K562 (cell line): ENCODE measurements around the gene GBP7. TPM values are rescaled to one million over a fixed set of nuclear protein-coding genes. Genes with fewer than 3 reads are reported as not detected.
A peak's percentile ranks its signal among the peaks of the same experiment; 100 is the strongest.

Source experiments
- ATAC-seq: fragments of 200-7000 bp; cut with Tn5 transposase; 3 replicates; pipeline ENCODE4 v1.9.1; 2020; ENCODE audit warnings: moderate library complexity
- BruUV-seq: library from RNA; stranded (reverse); fragments of 400-500 nt; replicated peaks from 2 replicates; lab custom pipeline; 2021; lab: Mats Ljungman, UMichigan
- CTCF ChIA-PET: fragments of 300-600 bp; formaldehyde crosslinking; extraction: SDS; loops from one replicate; lab custom pipeline; 2021; ENCODE audit warnings: low intra/inter-chr PET ratio; lab: Yijun Ruan, JAX
- POLR2A ChIA-PET: fragments of 300-600, 350-650 bp; sonication (Branson Sonifier 250); formaldehyde crosslinking; extraction: SDS; loops from one replicate; lab custom pipeline; 2021; ENCODE audit warnings: antibody characterized with exemption, inconsistent platforms; lab: Yijun Ruan, JAX
- DNase-seq, 4 experiments: peaks; one replicate each; pipeline versions ENCODE4 v3.0.0 to v3.0.0-alpha.2; 2011 to 2018; ENCODE audit warnings: low spot score in 3 of 4, mixed read lengths in 3 of 4; ENCODE audit errors: extremely low read depth in 1 of 4
- FAIRE-seq: peaks from 2 replicates; lab custom pipeline; 2011; peaks lifted over from hg19 to GRCh38; lab: Jason Lieb, UNC
- H2AFZ ChIP-seq: 2 replicates; pipeline ENCODE4 v1.6.0; 2011; ENCODE audit warnings: low read depth, low read length, control low read depth, inconsistent platforms
- H3K27ac ChIP-seq: fragments of 200-600 bp; 3 replicates; pipeline ENCODE4 v1.8.0; 2011; ENCODE audit warnings: low read depth, mild to moderate bottlenecking, control low read depth, inconsistent platforms, low read length, moderate library complexity, mixed read lengths; ENCODE audit errors: extremely low read depth
- H3K27me3 ChIP-seq, 2 experiments: fragments of 300-600 bp in 1 of 2; 2 replicates in 1 of 2; 3 replicates in 1 of 2; pipeline versions ENCODE4 v1.6.0 to v1.8.0; 2011; ENCODE audit warnings: inconsistent platforms in 2 of 2, low read length in 2 of 2, mild to moderate bottlenecking in 1 of 2, mixed read lengths in 1 of 2, moderate library complexity in 1 of 2; ENCODE audit not compliant: control insufficient read depth in 2 of 2, insufficient read depth in 2 of 2
- H3K36me3 ChIP-seq: fragments of 300-600 bp; 3 replicates; pipeline ENCODE4 v1.8.0; 2011; ENCODE audit warnings: mild to moderate bottlenecking, low read length, inconsistent platforms; ENCODE audit not compliant: control insufficient read depth, insufficient read depth
- H3K4me1 ChIP-seq, 2 experiments: fragments of 200-600 bp in 1 of 2; replicated peaks in 1 of 2; 2 replicates in 1 of 2; 3 replicates in 1 of 2; pipeline versions ENCODE4 v1.5.1 to v1.8.0; 2011; ENCODE audit warnings: inconsistent platforms in 2 of 2, low read length in 2 of 2, mild to moderate bottlenecking in 1 of 2, mixed read lengths in 1 of 2, moderate library complexity in 1 of 2; ENCODE audit not compliant: control insufficient read depth in 2 of 2, insufficient read depth in 2 of 2
- H3K4me2 ChIP-seq: 2 replicates; pipeline ENCODE4 v1.6.1; 2011; ENCODE audit warnings: low read length, control low read depth, inconsistent platforms, mixed read lengths; ENCODE audit not compliant: insufficient read depth
- H3K4me3 ChIP-seq: fragments of 200-600 bp; sonication (generic), shearing (Covaris generic); 2 replicates; pipeline ENCODE4 v1.5.1; 2016; ENCODE audit warnings: control low read depth, inconsistent platforms
- H3K79me2 ChIP-seq: fragments of 200-600 bp; 3 replicates; pipeline ENCODE4 v1.8.0; 2011; ENCODE audit warnings: low read length, inconsistent platforms; ENCODE audit not compliant: control insufficient read depth, insufficient read depth
- H3K9ac ChIP-seq, 2 experiments: 2 replicates each; pipeline versions ENCODE4 v1.6.0 to v1.6.1; 2011; ENCODE audit warnings: low read depth in 2 of 2, low read length in 2 of 2, control low read depth in 1 of 2, inconsistent platforms in 1 of 2, mild to moderate bottlenecking in 1 of 2, mixed read lengths in 1 of 2; ENCODE audit not compliant: insufficient read depth in 1 of 2
- H3K9me1 ChIP-seq: one replicate; pipeline ENCODE4 v1.6.0; 2011; ENCODE audit warnings: inconsistent platforms, mild to moderate bottlenecking, low read length, moderate library complexity; ENCODE audit not compliant: control insufficient read depth, insufficient read depth
- H3K9me3 ChIP-seq: replicated peaks from 2 replicates; pipeline ENCODE4 v1.5.1; 2011; ENCODE audit warnings: low read depth, low read length, inconsistent platforms; ENCODE audit not compliant: control insufficient read depth, insufficient read depth
- H4K20me1 ChIP-seq: replicated peaks from 2 replicates; pipeline ENCODE4 v1.6.1; 2011; ENCODE audit warnings: low read length, inconsistent platforms, mixed read lengths; ENCODE audit not compliant: control insufficient read depth, insufficient read depth
- ARID1B ChIP-seq: fragments of 450-650 bp; IDR thresholded peaks from 2 replicates; pipeline ENCODE4 v1.6.1; 2016; ENCODE audit warnings: antibody characterized with exemption, mild to moderate bottlenecking, inconsistent platforms
- CEBPB ChIP-seq: fragments of 450-650 bp; IDR thresholded peaks from 2 replicates; pipeline ENCODE4 v1.6.1; 2016; ENCODE audit warnings: missing genetic modification characterization, missing compliant biosample characterization
- CEBPG ChIP-seq, 3 experiments: fragments of 200-800 bp in 1 of 3; sonication (Bioruptor generic) in 1 of 3; sonication (generic) in 1 of 3; formaldehyde crosslinking in 1 of 3; IDR thresholded peaks in 2 of 3; conservative IDR thresholded peaks in 1 of 3; 2 replicates each; pipeline versions ENCODE4 v1.6.1 to v1.8.0; 2016 to 2022; ENCODE audit warnings: missing compliant biosample characterization in 2 of 3, missing genetic modification characterization in 2 of 3, mild to moderate bottlenecking in 1 of 3, missing genetic modification reagents in 1 of 3
- E2F6 ChIP-seq, 2 experiments: IDR thresholded peaks; 2 replicates each; pipeline ENCODE4 v1.6.1; 2011; ENCODE audit warnings: borderline replicate concordance in 1 of 2, control low read depth in 1 of 2, low read depth in 1 of 2, low read length in 1 of 2, mild to moderate bottlenecking in 1 of 2, mixed read lengths in 1 of 2, moderate library complexity in 1 of 2; ENCODE audit not compliant: insufficient read depth in 1 of 2, insufficient read length in 1 of 2, poor library complexity in 1 of 2, severe bottlenecking in 1 of 2; ENCODE audit errors: extremely low read depth in 1 of 2
- FOXA3 ChIP-seq, 2 experiments: fragments of 450-650 bp in 1 of 2; sonication (generic) in 1 of 2; formaldehyde crosslinking; IDR thresholded peaks in 1 of 2; conservative IDR thresholded peaks in 1 of 2; 2 replicates each; pipeline versions ENCODE4 v1.4.0 to v1.8.0; 2020 to 2022; ENCODE audit warnings: mild to moderate bottlenecking in 2 of 2, missing genetic modification reagents in 1 of 2
- MAZ ChIP-seq, 2 experiments: fragments of 450-650 bp in 1 of 2; sonication (generic) in 1 of 2; formaldehyde crosslinking; IDR thresholded peaks in 1 of 2; conservative IDR thresholded peaks in 1 of 2; 2 replicates each; pipeline versions ENCODE4 v1.4.0 to v1.5.0; 2020; ENCODE audit warnings: mild to moderate bottlenecking in 1 of 2, missing genetic modification reagents in 1 of 2
- STAT5B ChIP-seq: fragments of 250-450 bp; sonication (Bioruptor Pico); IDR thresholded peaks from 2 replicates; pipeline ENCODE4 v1.8.0; 2021; ENCODE audit warnings: mild to moderate bottlenecking, inconsistent platforms
- ZFX ChIP-seq: sonication (generic); formaldehyde crosslinking; IDR thresholded peaks from 2 replicates; pipeline ENCODE4 v1.8.0; 2022; ENCODE audit warnings: mild to moderate bottlenecking, missing genetic modification reagents, moderate library complexity
- WGBS: fragments of 100-300 bp; shearing (Covaris generic); methylation state at CpG from one replicate; pipeline ENCODE4 v1.1.6; 2016; ENCODE audit warnings: low coverage, mixed read lengths; ENCODE audit not compliant: insufficient coverage; ENCODE audit errors: missing lambda C conversion rate; 5-methylcytosine and 5-hydroxymethylcytosine counted together
- in situ Hi-C: fragments of 300-500 bp; cut with MboI; formaldehyde crosslinking; loops from 4 replicates; pipeline ENCODE4 v1.15.0; 2018; ENCODE audit warnings: inconsistent platforms, mixed read lengths
- intact Hi-C: fragments of 100-400 bp; cut with micrococcal nuclease; formaldehyde crosslinking; loops from 2 replicates; pipeline ENCODE4 v1.14.2; 2022
- polyA plus RNA-seq, 8 experiments: library from polyadenylated mRNA; depleted of rRNA in 4 of 8; stranded (reverse) in 5 of 8; unstranded in 3 of 8; fragments of >200 nt; fragmentation: Nextera tagmentation in 2 of 8; fragmentation: Illumina TruSeq in 1 of 8; extraction: Ambion mirVana in 2 of 8; extraction: Trizol in 1 of 8; gene quantifications; 2 replicates each; pipeline versions ENCODE4 v1.2.1 to v1.2.3, GENCODE V29; 2011 to 2014; ENCODE audit warnings: inconsistent platforms in 1 of 8, missing spikeins in 1 of 8
- total RNA-seq, 7 experiments: library from RNA; depleted of rRNA in 6 of 7; stranded (reverse); fragments of >200 nt in 6 of 7; fragmentation: Illumina TruSeq in 2 of 7; extraction: Trizol in 2 of 7; gene quantifications; 2 replicates each; pipeline versions ENCODE4 v1.2.1 to v1.2.3, GENCODE V29; 2011 to 2021; ENCODE audit warnings: low replicate concordance in 1 of 7

The GBP7 gene
- total and polyA plus RNA-seq, 9 of the 15 experiments (the other 6 are each of a cell fraction or from before 2014, with no cell fraction given): 0.03 TPM; not detected in 8

- no peak for TF ChIP-seq ARID1B
- TF ChIP-seq CEBPB (tag): peak; percentile 17; the same call in 1 of the 2 replicates
- peak in 1 of 2 experiments; percentile 49; a peak in 1 of 4 replicates for TF ChIP-seq MAZ (CRISPR knock-in tag; conservative IDR thresholded peaks at IDR 0.05 in 1 of 2, IDR thresholded peaks at IDR 0.05 in 1 of 2)
- TF ChIP-seq STAT5B (CRISPR knock-in tag): no peak
- TF ChIP-seq FOXA3 (CRISPR knock-in tag; conservative IDR thresholded peaks at IDR 0.05 in 1 of 2, IDR thresholded peaks at IDR 0.05 in 1 of 2): 0 out of 4 replicates have a peak, but pooled peaks of 1 of the 2 experiments have one; percentile 46
Observed at GRCh38 chr1:89088572-89088971, 87.2 kb downstream of the GBP7 start (continued).

- no peaks in the 10 kb centered on the region for H3K36me3 ChIP-seq
- in situ Hi-C loops: no loop called here
- ATAC-seq (no peak), FAIRE-seq (no peak), DNase-seq (no peak)
- no peaks in the 10 kb centered on the region for H3K9me1 ChIP-seq
- no peaks in the 10 kb centered on the region for H3K9me3 ChIP-seq
- no peaks in the 10 kb centered on the region for H4K20me1 ChIP-seq
- no TSS peak for BruUV-seq
- TF ChIP-seq E2F6 (IDR thresholded peaks at IDR 0.05; ENCODE audit: borderline replicate concordance in 1 of 2, extremely low read depth in 1 of 2, insufficient read depth in 1 of 2, insufficient read length in 1 of 2, low read depth in 1 of 2, low read length in 1 of 2, poor library complexity in 1 of 2, severe bottlenecking in 1 of 2): no peak
- TF ChIP-seq ZFX (CRISPR knock-in tag): no peak
- no peak for TF ChIP-seq CEBPG (CRISPR knock-in tag; IDR thresholded peaks at IDR 0.05)
- TF ChIP-seq CEBPG (tag; conservative IDR thresholded peaks at IDR 0.05 in 1 of 2, IDR thresholded peaks at IDR 0.05 in 1 of 2): 0 out of 4 replicates have a peak, but pooled peaks of 1 of the 2 experiments have one; percentile 5
- H3K4me3 ChIP-seq: no peak overlapping the region
- H3K4me1 ChIP-seq: peaks cover 0 to 4% of the 10 kb centered on the region in 2 experiments; a peak in 3 of 5 replicates
- no peaks in the 10 kb centered on the region for H3K79me2 ChIP-seq
- ChIA-PET CTCF (no interaction called here), POLR2A (interaction anchor here (1.0 kb wide), 1 partner anchor 30 kb away, joined by 3 read pairs; no protein-coding TSS in a partner anchor)
- no peak overlapping the region for H3K4me2 ChIP-seq
- H3K27ac ChIP-seq: no peak overlapping the region
- intact Hi-C loops: loop anchor here (5.0 kb wide), 2 partner anchors 90 to 190 kb away; no protein-coding TSS in a partner anchor
- no peak overlapping the region for H2AFZ ChIP-seq
- H3K9ac ChIP-seq: no peak overlapping the region
- WGBS: 27% methylated on average over 8 of the region's 8 CpGs
- no peaks in the 10 kb centered on the region for H3K27me3 ChIP-seq
Observed at GRCh38 chr1:89087241-89087640, 88.6 kb downstream of the GBP7 start.
